IPS-18c (cell line): ENCODE results near the gene ATP6V0A4.

Experiments
- H3K4me3 ChIP-seq: 2 replicates; pipeline ENCODE4 v1.7.0; 2013; ENCODE audit warnings: low read depth, mild to moderate bottlenecking, low read length, moderate library complexity; ENCODE audit not compliant: insufficient read depth
- H3K9me3 ChIP-seq: one replicate; pipeline ENCODE4 v1.6.1; 2013; ENCODE audit warnings: mild to moderate bottlenecking, low read length, moderate library complexity; ENCODE audit not compliant: control insufficient read depth, insufficient read depth

The ATP6V0A4 gene

DNA sequence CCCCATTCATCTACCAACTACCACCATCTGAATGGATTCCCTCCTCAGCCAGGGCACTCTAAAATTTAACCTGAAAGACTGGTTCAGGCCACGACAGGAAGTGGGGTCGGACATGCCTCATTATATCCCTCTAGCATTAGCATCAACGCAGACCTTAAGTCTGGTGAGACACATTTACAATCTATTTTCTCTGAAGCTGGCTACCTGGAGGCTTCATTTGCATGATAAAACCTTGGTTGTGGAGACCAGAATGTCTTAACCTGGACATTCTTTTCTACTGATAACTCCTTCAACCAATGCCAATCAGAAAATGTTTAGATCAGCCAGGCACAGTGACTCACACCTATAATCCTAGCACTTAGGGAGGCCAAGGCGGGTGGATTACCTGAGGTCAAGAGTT is 139.1 kb downstream of the ATP6V0A4 start:
- H3K4me3 ChIP-seq = no peak overlapping the region
- H3K9me3 ChIP-seq = no peaks in the 10 kb centered on the region

- Histone ChIP-seq H3K9me3 (no peaks in the 10 kb centered on the region), H3K4me3 (no peak overlapping the region)
These were observed 140.1 kb downstream of the ATP6V0A4 start for GRCh38 chr7:138657854-138658386.

DNA sequence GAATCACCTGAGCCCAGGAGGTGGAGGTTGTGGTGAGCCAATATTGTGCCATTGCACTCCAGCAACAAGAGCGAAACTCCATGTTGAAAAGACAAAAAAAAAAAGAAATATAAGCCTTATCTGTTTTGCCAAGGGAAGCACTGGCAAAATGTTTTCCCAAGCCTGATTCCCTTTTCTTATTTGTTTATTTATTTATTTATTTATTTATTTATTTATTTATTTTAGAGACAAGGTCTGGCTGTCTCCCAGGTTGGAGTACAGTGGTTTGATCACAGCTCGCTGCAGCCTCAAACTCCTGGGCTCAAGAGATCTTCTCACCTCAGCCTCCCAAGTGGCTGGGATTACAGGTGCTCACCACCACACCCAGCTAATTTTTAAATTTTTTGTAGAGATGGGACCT is 141.0 kb downstream of the ATP6V0A4 start:
- peaks cover 2% of the 10 kb centered on the region for H3K9me3 ChIP-seq

More for the DNA sequence above, 141.0 kb downstream of the ATP6V0A4 start:
- H3K4me3 ChIP-seq = no peak overlapping the region
